PC-3 (cell line): ENCODE data around the gene TEX44.

ENCODE experiments used
- CTCF ChIP-seq: fragments of 300-600 bp; sonication (generic); conservative IDR thresholded peaks from 2 replicates; pipeline ENCODE4 v1.5.1; 2017; ENCODE audit warnings: antibody characterized with exemption, low read depth, mild to moderate bottlenecking, low read length
- EZH2 ChIP-seq: fragments of 300-600 bp; sonication (generic); IDR thresholded peaks from one replicate; pipeline ENCODE4 v1.6.1; 2017; ENCODE audit warnings: antibody characterized with exemption, mild to moderate bottlenecking, low read length; ENCODE audit not compliant: unreplicated experiment
- EZH2phosphoT487 ChIP-seq: fragments of 300-600 bp; sonication (generic); IDR thresholded peaks from 2 replicates; pipeline ENCODE4 v1.6.1; 2018; ENCODE audit warnings: mild to moderate bottlenecking, antibody characterized with exemption, low read length, borderline replicate concordance

DNA sequence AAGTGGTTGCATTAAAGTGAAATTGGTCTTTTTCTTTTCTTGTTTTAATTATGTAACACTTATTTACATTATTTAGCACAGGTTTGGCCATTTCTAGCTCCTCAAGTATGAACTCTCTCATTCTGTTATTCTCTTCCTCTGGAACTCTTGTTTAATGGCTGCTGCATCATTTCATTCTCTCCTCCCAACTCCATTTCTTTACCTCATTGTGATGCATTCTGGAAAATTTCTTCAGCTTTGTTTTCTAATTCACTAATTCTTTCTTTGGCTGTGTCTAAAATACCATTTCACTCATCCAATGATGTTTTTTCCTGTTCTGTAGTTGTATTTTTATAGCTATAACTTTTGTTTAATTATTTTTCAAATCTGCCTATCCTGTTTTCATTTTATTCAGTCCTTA lies 39.9 kb upstream of the TEX44 start:
- no peak for TF ChIP-seq CTCF
- no peak for TF ChIP-seq EZH2
- no peak for TF ChIP-seq EZH2phosphoT487
